HG03354 (cell line): ENCODE data around the gene DLL3.

ENCODE experiments used
- ATAC-seq: cut with Tn5 transposase; IDR thresholded peaks from one replicate; pipeline ENCODE4 v1.9.1; 2021; ENCODE audit warnings: mild to moderate bottlenecking; ENCODE audit not compliant: unreplicated experiment, poor library complexity, severe bottlenecking

DLL3 gene

DNA sequence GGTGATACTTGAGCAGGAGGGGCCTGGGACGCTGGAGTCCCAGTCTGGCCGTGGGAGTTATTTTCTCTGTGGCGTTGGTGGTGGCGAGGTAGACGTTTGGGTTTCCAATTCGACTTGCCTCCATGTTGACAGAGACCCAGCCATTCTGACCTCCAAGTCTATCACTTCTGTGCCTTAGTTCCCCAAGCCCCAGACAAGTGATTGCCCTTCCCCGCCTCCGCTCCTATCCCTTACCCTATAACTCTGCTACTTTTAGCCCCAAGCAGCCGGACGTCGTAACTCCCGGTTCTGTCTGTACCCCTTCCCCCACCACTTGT lies 17.6 kb upstream of the DLL3 start:
- no peak for ATAC-seq

DNA sequence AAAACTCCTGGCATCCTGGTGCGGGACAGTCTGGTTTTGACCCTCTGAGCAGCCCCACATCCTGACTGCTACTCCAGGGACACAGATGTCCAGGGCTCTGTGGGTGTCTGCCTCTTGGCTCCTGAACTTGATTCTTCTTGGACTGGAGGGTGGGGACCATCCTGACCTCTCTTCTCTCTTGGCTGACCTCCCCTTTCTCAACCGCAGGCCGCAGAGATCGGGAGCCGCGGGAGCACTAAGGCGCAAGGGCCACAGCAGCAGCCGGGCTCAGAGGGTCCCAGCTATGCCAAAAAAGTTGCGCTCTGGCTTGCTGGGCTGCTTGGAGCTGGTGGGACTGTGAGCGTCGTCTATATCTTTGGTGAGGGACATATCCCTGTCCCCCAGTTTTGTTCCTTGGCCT lies 17.1 kb upstream of the DLL3 start:
- ATAC-seq, result no peak

DNA sequence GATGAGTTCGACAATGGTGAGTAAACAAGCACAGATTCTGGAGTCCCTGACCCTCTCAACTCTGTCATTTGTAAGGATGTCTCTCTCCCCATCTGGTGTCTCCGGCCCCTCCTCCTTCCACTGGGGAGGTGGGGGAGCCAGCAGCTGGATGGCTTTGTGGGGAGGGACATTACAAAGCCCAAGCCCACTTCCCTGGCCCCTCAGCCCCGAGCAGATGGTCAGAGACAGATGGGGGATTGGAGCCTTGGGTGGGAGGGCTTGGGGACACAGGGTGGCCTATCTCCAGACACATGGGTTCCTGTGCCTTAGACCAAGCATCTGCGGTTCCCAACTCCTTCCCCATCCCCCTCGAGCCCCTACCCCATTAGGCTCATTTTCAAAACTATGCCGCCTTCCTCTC lies 15.6 kb upstream of the DLL3 start:
- ATAC-seq, result no peak

DNA sequence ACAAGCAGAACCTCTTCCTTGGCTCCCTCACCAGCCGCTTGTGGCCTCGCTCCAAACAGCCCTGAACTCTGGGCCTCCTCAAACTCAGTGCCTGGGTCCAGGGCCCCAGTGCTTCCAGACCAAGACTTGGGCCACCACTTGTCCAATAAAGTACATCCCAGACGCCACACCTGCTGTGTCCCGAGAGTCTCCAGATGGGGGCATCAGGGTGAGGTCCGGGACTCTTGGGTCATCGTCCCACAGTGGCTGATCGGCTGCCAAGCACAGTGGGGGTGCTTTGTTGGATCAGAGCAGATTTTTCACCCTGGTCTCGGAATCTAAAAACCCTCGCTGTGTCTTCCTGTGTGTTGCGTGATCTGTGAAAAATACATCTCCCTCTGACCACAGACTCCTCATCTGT lies 9.0 kb upstream of the DLL3 start:
- no peak for ATAC-seq

DNA sequence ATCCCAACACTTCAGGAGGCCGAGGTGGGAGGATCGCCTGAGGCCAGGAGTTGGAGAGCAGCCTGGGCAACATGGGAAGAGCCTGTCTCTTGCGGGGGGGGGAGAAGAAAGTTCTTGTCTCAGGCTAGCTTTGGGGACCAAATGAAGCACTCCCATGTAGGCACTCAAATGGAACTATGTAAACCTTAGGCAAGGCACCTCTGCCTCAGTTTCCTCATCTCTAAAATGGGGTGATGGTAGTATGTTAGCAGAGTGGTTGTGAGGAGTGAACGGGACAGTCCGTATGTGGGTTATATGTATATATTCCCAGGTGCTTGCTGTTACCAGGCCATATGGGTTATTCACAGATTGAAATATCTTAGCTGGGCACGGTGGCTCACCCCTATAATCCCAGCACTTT lies 6.5 kb upstream of the DLL3 start:
- ATAC-seq, result no peak

DNA sequence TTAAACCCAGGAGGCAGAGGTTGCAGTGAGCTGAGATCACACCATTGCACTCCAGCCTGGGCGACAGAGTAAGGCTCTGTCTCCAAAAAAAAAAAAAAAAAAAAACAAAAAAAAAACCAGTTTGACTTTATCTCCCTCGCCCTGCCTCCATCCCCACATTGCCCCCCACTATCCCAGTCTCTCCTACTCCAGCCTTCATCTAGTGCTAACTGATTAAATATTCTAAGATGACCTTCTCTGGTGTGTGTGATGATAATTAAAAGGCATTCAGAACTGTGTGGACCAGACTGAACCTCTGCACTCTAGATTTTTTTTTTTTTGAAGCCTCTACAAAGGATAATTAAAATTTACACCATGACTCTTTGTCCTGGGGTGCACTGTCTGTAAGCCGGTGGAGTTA lies 6.0 kb upstream of the DLL3 start:
- no peak for ATAC-seq

DNA sequence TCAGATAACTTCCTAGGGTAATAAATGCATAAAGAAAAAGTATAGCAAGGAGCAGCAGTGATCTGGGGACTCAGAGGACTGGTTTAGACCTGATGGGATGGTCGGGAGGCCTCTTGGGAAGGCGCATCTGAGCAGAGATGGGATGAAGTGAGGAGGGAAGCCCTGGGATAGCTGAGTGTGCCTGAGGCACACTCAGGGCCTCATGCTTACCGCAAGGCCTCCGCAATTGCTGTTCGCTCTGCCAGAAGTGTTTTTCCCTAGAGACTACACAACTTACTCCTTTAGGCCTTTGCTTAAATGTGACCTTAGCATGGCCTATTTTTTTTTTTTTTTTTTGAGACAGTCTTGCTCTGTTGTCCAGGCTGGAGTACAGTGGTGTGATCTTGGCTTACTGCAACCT lies 4.1 kb upstream of the DLL3 start:
- no peak for ATAC-seq

DNA sequence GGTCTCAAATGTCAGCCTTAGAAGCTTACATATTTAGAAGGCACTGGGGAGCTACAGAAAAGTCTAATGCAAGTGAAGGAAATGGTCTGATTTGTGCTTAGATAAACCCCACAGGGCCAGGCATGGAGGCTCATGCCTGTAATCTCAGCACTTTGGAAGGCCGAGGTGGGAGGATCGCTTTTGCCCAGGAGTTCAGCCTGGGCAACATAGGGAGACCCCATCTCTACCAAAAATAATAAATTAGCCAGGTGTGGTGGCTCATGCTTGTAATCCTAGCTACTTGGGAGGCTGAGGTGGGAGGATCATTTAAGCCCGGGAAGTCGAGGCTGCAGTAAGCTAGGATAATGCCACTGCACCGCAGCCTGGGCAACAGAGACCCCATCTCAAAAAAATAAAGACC lies 2.7 kb upstream of the DLL3 start:
- ATAC-seq, result no peak

DNA sequence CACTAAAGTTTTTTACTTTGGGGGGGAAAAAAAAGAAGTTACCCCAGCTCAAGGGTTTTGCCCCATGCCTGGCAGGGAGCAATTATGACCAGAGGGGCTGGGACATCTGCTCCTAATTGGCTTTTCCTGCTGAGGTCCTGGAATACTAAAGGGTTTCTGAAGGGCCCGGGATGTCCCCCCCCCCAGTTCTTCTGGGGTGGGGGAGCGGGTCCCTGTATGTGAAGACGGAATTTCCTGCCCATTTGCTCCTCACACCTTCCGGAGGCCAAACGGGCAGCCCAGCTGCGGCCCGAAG lies 1.1 kb upstream of the DLL3 start:
- no peak for ATAC-seq

DNA sequence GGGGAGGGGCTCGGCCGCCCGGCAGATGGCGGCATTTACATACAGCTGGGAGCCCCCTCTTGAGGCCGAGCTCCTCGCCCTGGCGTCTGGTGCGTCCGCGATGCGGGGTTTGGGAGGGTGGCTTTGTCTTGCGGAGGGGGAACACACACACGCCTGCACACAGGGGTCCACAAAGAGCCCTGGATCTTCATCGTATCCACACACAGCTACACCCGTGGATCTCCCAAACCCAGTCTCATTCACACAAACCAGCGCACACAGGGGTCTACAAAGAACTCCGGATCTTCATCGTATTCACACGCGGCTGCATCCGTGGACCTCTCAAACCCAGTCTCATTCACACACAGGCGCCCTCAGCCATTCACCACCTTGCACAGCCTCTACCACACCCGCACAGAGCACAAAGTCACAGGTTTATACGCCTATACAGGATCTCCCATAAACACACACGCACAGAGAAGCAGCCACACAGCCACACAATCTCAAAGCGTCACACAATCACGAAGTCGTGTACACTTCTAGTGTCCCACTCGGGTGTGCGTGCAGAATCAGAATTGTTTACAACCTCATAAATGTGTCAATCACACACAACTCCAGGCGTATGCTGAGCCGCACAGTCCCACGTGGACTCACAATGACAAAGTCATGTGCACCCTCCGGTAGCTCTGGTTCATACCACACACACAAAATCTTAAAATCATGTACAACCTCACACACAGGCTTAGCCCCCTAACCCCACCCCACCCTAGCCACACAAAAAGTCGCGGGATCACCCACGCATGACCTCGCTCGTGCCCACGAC lies 550 bp upstream of the DLL3 start:
- ATAC-seq, result no peak

DNA sequence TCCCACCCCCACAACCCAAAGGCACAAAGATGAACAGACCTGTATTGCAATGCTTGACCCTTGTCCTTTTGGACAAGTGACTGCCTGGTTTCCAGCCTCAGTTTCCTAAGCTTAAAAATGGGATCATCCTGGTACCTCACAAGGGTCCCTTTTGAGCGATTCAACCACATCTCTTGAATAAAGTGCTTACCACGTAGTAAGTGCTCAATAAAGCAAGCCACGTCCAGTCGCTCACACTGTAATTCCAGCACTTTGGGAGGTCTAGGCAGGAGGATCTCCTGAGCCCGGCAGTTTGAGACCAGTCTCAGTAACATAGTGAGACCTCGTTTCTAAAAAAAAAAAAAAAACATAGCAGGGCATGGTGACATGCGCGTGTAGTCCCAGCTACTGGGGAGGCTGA lies 1.2 kb downstream of the DLL3 start:
- ATAC-seq, result no peak

DNA sequence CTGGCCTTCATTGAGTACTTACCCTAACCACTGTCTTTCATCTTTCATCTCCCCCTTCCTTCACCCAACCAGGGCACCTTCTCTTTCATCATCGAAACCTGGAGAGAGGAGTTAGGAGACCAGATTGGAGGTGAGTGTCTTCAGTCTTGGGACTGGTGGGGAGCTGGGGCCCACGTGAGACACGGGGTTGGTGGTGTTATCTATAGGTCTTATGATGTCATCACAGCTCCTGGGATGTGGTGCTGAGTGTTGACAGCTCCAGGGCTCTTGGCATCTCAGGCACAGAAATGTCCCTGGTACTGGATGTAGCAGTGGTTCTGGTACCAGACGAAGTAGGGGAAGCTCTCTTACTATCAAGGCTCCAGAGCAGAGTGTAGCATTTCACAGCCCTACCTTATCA lies 1.8 kb downstream of the DLL3 start:
- ATAC-seq, result no peak

DNA sequence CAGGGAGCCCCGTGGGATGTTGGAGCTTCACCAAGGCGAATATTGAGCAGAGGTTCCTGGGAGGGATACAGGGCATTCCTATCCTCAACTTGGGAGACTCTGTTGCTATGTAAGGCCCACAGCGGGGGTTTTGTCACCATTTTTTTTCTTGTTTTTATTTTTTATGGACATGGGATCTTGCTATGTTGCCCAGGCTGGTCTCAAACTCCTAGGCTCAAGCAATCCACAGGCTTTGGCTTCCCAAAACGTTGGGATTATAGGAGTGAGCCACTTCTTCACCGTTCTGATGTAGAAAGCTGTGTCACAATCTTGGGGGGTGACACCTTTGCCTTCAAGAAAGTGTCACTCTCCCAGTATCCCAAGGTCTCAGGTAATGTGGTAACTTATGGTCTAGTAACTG lies 2.6 kb downstream of the DLL3 start:
- no peak for ATAC-seq

DNA sequence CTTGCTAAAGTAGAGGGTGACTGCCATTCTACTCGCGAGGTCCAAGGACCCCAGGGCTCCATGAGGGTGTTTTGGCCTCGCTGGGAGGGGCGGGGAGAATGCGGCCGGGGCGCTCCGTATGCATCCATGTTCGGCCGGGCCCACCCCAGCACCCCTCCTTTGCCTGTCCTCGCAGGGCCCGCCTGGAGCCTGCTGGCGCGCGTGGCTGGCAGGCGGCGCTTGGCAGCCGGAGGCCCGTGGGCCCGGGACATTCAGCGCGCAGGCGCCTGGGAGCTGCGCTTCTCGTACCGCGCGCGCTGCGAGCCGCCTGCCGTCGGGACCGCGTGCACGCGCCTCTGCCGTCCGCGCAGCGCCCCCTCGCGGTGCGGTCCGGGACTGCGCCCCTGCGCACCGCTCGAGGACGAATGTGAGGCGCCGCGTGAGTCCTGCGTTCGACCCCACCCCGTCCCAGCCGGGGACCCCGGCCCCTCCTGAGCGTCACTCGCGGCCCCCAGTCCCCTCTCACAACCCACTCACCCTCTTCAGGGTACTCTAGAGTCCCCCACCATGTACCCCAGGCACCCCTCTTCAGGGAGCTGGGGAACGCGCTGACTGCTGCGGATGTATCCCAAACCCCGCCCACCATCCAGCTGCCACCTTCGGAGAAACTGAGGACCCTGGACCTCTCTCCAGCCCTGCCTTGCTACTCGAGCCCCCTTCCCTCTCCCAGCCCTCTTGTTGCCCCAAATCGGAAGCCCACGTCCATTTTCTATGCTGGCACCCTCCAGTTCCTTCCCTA lies 4.1 kb downstream of the DLL3 start:
- ATAC-seq, result peak; percentile 54

DNA sequence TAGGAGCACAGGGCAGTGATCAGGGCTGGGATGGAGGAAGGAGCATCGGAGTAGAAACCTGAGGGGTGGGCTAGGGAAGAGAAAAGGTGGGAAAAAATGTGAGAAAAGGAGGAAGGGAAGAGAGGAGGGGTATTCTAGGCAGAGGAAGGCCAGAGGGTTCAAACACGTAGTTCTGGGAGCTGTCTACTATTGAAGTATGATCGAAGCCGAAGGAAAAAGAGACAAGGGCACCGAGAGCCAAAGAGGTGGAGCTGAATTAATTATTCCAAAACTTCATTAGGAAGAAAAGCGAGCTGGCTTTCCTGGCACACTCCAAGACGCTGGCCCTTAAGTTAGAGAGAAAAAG lies 7.8 kb downstream of the DLL3 start:
- no peak for ATAC-seq

DNA sequence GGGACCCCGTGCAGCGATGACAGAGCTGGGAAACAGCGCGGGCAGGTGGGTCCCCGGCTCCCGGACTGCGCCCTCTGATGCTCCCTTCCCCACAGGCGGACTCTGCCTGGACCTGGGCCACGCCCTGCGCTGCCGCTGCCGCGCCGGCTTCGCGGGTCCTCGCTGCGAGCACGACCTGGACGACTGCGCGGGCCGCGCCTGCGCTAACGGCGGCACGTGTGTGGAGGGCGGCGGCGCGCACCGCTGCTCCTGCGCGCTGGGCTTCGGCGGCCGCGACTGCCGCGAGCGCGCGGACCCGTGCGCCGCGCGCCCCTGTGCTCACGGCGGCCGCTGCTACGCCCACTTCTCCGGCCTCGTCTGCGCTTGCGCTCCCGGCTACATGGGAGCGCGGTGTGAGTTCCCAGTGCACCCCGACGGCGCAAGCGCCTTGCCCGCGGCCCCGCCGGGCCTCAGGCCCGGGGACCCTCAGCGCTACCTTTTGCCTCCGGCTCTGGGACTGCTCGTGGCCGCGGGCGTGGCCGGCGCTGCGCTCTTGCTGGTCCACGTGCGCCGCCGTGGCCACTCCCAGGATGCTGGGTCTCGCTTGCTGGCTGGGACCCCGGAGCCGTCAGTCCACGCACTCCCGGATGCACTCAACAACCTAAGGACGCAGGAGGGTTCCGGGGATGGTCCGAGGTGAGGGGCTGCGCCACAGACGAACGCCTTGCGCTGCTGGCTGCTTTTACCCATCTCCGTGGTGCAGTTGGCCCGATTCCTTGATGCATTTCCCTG lies 8.4 kb downstream of the DLL3 start:
- ATAC-seq, result no peak

DNA sequence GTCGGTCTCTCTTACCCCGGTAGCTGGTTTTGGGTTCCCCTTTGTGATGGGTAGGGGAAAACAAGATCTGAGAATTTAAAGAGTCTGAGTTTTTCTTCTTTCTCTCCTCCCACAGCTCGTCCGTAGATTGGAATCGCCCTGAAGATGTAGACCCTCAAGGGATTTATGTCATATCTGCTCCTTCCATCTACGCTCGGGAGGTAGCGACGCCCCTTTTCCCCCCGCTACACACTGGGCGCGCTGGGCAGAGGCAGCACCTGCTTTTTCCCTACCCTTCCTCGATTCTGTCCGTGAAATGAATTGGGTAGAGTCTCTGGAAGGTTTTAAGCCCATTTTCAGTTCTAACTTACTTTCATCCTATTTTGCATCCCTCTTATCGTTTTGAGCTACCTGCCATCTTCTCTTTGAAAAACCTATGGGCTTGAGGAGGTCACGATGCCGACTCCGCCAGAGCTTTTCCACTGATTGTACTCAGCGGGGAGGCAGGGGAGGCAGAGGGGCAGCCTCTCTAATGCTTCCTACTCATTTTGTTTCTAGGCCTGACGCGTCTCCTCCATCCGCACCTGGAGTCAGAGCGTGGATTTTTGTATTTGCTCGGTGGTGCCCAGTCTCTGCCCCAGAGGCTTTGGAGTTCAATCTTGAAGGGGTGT lies 9.1 kb downstream of the DLL3 start:
- ATAC-seq, result no peak

DNA sequence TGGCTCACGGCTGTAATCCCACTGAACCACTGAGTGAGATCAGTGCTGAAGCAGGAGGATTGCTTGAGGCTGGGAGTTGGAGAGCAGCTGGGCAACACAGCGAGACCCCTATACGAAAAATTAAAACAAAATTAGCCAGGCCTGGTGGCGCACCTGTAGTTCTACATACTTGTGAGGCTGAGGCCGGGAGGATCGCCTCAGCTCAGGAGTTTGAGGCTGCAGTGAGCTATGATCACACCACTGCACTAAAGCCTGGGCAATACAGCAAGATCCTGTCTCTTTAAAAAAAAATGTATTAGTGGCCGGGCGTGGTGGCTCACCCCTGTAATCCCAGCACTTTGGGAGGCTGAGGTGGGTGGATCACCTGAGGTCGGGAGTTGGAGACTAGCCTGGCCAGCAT lies 9.9 kb downstream of the DLL3 start:
- ATAC-seq, result no peak

DNA sequence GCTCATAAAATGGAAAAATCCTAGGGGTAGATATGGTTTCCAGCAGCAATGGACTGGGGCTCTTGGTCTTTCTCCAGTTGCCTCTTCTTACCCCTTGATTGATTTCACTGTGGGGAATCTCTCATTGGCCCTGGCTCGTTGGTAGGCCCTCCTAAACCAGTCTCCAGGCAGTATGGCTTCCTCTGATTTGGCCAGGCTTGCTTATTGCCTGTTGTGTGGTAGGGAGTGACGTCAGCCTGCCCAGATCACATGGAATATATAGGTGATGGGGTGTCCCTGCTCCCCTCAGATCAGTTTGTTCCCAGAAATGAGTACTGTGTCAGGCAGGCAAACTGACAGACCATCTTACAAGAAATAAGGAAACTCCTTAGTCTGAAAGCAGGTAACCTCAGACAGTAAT lies 10.5 kb downstream of the DLL3 start:
- no peak for ATAC-seq

DNA sequence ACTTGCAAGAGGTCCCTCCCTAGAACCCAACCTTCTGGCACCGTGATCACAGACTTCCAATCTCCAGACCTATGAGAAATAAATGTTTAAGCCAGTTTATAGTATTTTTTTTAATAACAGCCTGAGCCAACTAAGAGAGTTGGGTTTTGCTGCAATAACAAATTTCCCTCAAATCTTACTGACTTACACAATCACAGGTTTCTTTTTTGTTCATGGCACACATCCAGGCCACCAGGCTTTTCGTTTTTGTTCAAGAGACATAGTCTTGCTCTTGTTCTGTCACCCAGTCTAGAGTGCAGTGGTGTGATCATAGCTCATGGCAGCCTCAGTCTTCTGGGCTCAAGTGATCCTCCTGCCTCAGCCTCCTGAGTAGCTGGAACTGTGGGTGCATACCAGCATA lies 14.2 kb downstream of the DLL3 start:
- ATAC-seq, result no peak
